ENCODE results near the gene DPP6.

Gene DPP6

GRCh38 chr7:154493594-154493993 is 441.4 kb downstream of the DPP6 start:
- Histone ChIP-seq H3K4me1 (ENCODE audit: insufficient read depth, poor library complexity, severe bottlenecking) (no peaks in the 10 kb centered on the region), H3K27ac (ENCODE audit: poor library complexity, severe bottlenecking) (no peak overlapping the region), H3K36me3 (ENCODE audit: low read depth) (no peaks in the 10 kb centered on the region), H3K4me3 (ENCODE audit: severe bottlenecking) (no peak overlapping the region), H3K9me3 (ENCODE audit: severe bottlenecking) (no peaks in the 10 kb centered on the region), H3K27me3 (ENCODE audit: insufficient read depth, poor library complexity, severe bottlenecking) (no peaks in the 10 kb centered on the region)
- ATAC-seq (ENCODE audit: low read depth) (no peak), DNase-seq (ENCODE audit: low spot score) (no peak)
- TF ChIP-seq CTCF (IDR thresholded peaks at IDR 0.05; ENCODE audit: poor library complexity, severe bottlenecking): no peak

- no peak for ATAC-seq (ENCODE audit: low read depth)
- Histone ChIP-seq H3K4me1 (ENCODE audit: insufficient read depth, poor library complexity, severe bottlenecking) (no peaks in the 10 kb centered on the region), H3K36me3 (ENCODE audit: low read depth) (no peaks in the 10 kb centered on the region), H3K9me3 (ENCODE audit: severe bottlenecking) (no peaks in the 10 kb centered on the region), H3K27ac (ENCODE audit: poor library complexity, severe bottlenecking) (no peak overlapping the region), H3K4me3 (ENCODE audit: severe bottlenecking) (no peak overlapping the region), H3K27me3 (ENCODE audit: insufficient read depth, poor library complexity, severe bottlenecking) (no peaks in the 10 kb centered on the region)
- TF ChIP-seq CTCF (IDR thresholded peaks at IDR 0.05; ENCODE audit: poor library complexity, severe bottlenecking): no peak
- DNase-seq (ENCODE audit: low spot score): no peak
These were observed 445.6 kb downstream of the DPP6 start for GRCh38 chr7:154497751-154498150.

- Histone ChIP-seq H3K4me1 (ENCODE audit: insufficient read depth, poor library complexity, severe bottlenecking) (no peaks in the 10 kb centered on the region), H3K27ac (ENCODE audit: poor library complexity, severe bottlenecking) (no peak overlapping the region), H3K36me3 (ENCODE audit: low read depth) (no peaks in the 10 kb centered on the region), H3K4me3 (ENCODE audit: severe bottlenecking) (no peak overlapping the region), H3K27me3 (ENCODE audit: insufficient read depth, poor library complexity, severe bottlenecking) (no peaks in the 10 kb centered on the region), H3K9me3 (ENCODE audit: severe bottlenecking) (no peaks in the 10 kb centered on the region)
- ATAC-seq (ENCODE audit: low read depth): no peak
- peak; percentile 72 for TF ChIP-seq CTCF (IDR thresholded peaks at IDR 0.05; ENCODE audit: poor library complexity, severe bottlenecking)
- no peak for DNase-seq (ENCODE audit: low spot score)
These were observed 451.9 kb downstream of the DPP6 start for GRCh38 chr7:154503962-154504550.

GRCh38 chr7:154504918-154505317 is 452.7 kb downstream of the DPP6 start:
- H3K36me3 ChIP-seq (ENCODE audit: low read depth): no peaks in the 10 kb centered on the region
- DNase-seq (ENCODE audit: low spot score): no peak
- no peaks in the 10 kb centered on the region for H3K27me3 ChIP-seq (ENCODE audit: insufficient read depth, poor library complexity, severe bottlenecking)
- TF ChIP-seq CTCF (IDR thresholded peaks at IDR 0.05; ENCODE audit: poor library complexity, severe bottlenecking): no peak
- no peak overlapping the region for H3K4me3 ChIP-seq (ENCODE audit: severe bottlenecking)
- no peaks in the 10 kb centered on the region for H3K9me3 ChIP-seq (ENCODE audit: severe bottlenecking)
- H3K27ac ChIP-seq (ENCODE audit: poor library complexity, severe bottlenecking): no peak overlapping the region
- no peaks in the 10 kb centered on the region for H3K4me1 ChIP-seq (ENCODE audit: insufficient read depth, poor library complexity, severe bottlenecking)
- no peak for ATAC-seq (ENCODE audit: low read depth)

- DNase-seq (ENCODE audit: low spot score) (no peak), ATAC-seq (ENCODE audit: low read depth) (no peak)
- Histone ChIP-seq H3K4me1 (ENCODE audit: insufficient read depth, poor library complexity, severe bottlenecking) (no peaks in the 10 kb centered on the region), H3K27me3 (ENCODE audit: insufficient read depth, poor library complexity, severe bottlenecking) (no peaks in the 10 kb centered on the region), H3K9me3 (ENCODE audit: severe bottlenecking) (no peaks in the 10 kb centered on the region), H3K36me3 (ENCODE audit: low read depth) (no peaks in the 10 kb centered on the region), H3K4me3 (ENCODE audit: severe bottlenecking) (no peak overlapping the region), H3K27ac (ENCODE audit: poor library complexity, severe bottlenecking) (no peak overlapping the region)
- TF ChIP-seq CTCF (IDR thresholded peaks at IDR 0.05; ENCODE audit: poor library complexity, severe bottlenecking): no peak
These were observed 453.2 kb downstream of the DPP6 start for GRCh38 chr7:154505362-154505761.

All from RWPE2 (cell line).